Activated gamma-delta T cell treated with Interleukin-2 at 50 U/mL for 16 hours (primary cell): ENCODE data around the gene HSD3B7.
"Not testable (repeated sequence)": the region's sequence is repeated elsewhere in the genome, so short reads cannot be mapped to it uniquely, and the experiment has no call there.

Experiments
- DNase-seq: peaks from one replicate; pipeline ENCODE4 v3.0.0-alpha.2; 2020

HSD3B7 gene

DNA sequence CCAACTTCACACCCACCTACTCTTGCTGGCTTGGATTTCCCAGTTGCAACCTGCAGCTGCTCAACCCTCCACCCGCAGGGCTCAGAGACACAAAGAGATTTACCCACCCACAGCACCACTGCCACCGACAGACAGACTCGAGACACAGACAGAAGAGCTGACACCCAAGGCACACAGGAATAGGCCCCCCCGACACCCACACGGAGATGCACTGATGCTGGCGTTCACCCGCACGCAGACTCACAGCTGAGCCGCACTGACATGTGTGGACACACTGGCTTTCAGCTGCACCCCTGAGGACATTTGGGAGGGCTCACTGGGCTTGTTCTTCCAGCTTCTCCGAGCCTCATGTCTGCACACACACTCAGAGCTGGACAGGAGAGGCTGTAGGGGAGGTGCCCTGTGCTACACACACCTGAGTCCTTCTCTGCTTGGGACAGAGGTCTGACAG, 17.3 kb downstream of the HSD3B7 start:
- no peak for DNase-seq

DNA sequence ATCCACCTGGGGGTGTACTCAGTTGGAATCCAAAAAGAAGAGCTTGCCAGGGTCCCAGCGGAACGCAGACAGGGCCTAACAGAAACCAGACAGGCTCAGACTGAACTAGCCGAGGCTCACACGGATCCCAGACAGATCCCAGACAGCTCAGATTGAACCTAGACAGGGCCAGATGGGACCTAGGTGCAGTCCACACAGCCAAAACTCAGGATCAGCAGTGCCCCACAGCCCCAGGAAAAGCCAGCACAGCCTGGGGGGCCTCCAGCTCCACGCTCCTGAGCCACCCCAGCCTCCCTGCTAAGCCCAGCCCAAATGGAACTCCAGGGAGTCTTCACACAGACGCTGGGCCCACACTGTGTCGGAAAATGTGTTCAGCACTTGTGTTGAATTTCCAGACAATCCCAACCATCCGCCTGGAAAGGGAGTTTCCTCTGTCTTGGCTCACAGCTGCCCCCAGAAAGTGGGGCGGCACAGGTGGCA, 17.9 kb downstream of the HSD3B7 start:
- no peak for DNase-seq

DNA sequence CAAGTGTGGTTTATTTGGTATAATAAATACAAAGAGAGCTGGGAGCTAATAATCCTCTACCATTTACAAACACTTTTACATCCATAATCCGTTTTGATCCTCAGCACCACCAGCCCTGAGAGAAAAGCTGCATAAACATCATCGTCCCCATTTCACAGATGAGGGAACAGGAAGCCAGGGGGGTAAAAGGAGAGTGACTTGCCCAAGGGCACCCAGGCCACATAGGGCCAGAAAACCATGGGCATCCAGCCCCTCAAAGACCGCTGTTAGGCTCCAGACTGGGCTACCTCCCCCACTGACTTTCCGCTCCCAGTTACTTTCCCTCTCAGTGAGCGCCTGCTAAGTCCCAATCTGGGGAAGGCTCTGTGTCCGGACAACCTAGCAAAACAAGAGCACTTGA, 18.7 kb downstream of the HSD3B7 start:
- no peak for DNase-seq

DNA sequence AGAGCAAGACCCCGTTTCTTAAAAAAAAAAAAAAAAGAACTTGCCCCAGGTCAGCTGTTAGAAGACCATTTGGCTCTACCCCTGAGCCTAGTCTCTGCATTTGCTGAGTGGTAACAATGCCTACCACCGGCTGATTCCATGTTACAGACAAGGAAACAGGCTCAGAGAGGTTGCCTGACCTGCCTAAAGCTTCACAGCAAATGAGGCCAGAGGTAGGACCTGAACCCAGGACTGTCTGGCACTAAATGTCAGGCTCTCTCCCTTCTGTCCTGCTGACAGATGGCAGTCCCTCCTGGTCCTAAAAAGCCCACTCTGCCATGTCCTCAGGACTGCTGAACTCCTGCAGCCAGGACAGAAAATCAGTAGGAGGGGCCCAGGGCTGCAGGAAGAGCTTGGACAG, 19.7 kb downstream of the HSD3B7 start:
- no peak for DNase-seq

DNA sequence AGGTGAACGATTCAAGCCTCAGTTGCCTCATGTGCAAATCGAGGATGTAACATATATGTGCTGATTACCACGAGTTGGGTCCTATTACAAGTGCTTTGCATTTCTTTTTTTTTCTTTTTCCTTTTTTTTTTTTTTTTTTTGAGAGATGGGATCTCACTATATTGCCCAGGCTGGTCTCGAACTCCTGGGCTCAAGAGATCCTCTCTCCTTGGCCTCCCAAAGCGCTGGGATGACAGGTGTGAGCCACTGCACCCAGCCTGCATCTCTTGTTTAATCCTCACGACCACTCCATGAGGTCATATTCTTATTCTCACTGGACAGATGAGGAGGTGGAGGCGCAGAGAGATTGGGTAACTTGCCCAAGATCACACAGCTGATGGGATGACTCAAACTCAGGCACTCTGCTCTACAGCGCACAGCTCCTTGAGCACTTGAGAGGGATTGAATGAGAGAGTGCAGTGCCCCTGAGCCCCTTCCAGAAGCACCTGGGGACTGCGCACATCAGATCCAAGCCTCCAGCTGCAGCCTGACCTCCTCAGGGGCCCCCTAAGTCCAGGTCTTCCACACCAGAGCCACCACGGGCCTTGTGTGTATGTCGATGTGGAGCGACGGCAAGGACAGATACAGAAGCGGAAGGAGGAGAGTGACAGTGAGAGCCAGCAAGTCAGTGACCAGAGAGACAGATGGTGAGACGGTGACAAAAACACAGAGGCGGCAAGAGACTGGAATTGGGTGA, 20.5 kb downstream of the HSD3B7 start:
- DNase-seq = no peak

DNA sequence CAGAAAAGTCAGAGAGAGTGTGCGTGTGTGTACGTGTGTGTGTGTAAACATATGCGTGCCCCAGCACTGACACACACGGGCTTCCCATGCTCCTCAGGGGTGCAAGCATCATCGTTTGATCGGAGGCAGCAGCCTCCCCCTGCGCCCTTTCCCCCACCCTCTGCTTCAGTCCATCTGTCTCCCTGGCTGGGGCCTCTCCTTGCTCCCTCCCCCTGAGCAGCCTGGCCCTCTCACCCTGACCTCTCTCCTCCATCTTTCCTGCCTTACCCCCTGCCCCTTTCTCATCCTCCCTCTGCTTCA, 21.0 kb downstream of the HSD3B7 start:
- no peak for DNase-seq

DNA sequence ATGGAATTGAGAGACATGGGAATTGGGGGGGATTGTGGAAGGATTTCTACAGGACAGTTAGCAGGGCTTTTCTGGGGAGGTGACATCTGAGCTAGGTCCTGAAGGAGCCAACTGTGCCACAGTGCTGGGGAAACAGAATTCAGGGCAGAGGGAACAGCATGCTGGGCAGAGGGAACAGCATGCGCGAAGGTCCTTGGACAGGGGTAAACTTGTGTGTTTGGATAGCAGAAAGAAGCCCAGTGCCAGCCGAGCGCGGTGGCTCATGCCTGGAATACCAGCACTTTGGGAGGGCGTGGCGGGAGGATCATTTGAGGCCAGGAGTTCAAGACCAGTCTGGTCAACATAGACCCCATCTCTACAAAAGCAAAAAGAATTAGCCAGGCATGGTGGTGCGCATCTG, 21.6 kb downstream of the HSD3B7 start:
- DNase-seq = no peak

DNA sequence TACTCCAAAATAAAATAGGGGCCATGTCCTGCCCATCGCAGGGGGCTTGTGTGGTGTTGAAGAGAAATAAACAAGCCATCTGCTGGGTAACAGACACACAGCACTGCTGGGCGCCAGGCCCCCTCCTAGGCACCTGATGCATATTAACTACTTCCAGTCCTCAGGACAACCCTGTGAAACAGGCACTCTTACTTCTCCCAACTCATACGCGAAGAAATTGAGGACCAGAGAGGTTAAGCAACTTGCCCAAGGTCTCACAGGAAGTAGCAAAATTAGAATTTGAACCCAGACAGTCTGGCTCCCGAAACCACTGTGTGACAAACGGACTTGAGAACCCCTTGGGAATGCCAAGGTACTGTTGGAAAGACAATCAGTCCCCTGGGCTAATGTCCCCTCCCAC, 22.7 kb downstream of the HSD3B7 start:
- no peak for DNase-seq

DNA sequence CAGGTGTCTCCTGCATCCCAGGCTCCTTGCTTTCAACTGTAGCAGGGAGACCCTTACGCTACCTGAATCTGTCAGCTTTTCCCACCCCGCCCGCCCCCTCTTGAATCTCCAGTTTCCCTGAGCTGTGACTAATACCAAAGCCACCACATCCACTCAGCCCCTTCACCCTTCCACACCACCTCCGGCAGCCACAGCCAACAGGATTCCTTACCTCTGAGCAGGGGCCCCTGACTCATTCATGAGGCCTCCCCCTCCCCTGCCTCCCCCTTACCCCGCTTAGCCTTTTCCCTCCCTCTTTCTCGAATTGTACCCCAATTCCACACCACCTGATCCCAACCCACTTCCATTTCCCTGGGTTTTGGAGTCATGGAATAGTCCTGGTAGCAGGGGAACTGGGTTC, 23.1 kb downstream of the HSD3B7 start:
- no peak for DNase-seq

DNA sequence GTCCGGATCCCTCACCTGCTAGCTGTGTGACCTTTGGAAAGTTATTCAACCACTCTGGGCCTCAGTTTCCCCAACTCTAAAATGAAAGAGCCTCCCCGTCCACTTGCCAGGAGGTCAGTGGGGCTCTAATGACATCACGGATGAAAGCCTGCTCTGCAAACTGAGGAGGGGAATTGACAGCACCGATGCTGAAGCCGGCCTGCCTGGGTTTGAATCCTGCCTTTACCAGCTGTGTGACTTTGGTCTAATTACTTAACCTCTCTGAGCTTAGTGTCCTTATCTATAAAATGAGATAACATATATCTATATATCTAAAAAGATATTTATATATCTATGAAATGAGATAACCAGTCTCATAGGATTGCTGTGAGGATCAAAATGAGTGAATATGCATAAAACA, 23.5 kb downstream of the HSD3B7 start:
- no peak for DNase-seq

DNA sequence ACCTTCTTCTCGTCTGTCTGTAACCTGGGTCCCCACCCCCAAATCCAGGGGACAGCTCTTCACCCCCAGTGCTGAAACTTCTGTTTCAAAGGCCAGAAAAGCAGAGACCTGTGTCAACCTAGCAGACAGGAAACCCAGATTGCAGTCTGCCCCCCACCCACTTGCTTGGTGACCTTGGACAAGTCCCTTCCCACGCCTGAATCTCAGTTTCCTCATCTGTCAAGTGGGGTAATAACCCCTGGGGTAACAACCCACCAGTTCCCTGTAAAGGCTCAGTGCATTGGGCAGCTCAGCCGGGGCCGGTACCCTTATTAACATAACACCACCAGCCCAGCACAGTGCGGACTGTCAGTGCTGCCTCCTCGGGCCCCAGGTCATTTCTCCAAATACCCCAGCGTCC, 24.1 kb downstream of the HSD3B7 start:
- DNase-seq = no peak

DNA sequence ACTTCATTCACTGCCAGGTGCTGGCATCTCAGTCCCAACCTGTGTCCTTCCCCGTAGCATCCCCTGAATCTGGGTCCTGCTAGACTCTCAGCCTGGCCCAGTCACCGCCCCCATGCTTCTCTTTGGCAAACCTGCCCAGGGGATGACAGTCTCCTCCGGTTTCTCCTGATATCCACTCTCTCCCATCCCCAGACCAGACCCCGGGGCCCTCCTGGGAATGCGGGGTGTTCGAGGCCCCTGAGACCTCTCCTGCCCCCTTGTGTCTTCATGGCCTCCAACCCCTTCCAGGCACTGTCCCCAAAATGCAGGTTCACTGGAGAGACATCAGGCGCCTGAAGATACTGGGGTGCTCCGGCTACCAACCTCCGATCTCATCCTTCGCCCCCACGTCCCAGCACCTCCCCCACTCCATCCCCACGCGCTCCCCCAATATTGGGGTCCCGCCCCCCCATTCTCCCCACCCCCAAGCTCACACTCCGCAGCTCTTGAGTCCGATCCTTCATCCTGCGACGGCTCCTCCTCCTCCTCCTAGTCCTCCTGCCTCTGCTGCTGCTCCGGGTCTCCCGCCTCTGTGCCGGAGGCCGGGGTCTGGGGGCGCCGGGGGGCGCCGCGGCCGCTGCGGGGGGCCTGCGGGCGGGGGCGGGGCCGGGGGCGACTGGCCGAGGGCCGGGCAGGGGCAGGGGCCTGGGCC, 25.0 kb downstream of the HSD3B7 start:
- no peak for DNase-seq

DNA sequence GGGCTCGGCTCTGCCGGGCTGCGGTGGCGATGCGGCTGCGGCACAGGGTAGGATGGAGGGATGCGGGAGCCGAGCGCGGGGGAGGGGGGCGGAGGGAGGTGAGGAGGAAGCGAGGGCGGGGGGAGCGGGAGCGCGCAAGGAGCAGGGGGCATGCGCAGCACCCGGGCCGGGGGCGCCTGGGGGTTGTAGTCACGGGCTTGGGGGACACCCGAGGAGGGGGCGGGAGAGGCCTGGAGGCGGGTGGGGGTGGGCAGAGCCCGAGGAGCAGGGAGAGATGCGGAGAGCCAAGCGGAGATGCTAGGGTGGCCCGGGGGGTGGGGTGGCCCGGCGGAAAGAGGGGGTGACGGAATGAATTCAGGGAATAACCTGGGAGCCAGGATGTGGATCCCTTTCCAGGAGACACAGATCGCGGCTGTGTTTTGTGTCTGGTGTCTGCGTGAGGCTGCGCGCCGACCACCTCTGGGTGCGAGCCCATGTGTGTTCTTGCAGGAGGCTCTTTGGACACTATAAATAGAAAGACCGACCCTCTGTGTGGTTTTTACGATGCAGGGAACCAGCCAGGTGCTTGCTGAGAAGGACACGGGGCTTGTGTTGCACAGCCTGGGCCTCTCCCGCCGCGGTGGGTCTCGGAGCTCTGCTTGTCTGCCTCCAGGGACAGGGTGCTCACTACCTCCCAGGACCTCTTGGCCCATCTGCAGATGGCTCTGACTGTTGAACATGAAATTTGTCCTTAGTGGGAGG, 25.7 kb downstream of the HSD3B7 start, which contains the start of gene STX1B:
TSS of gene STX1B (minus strand) at position 54 of the 741 bp plus-strand sequence. CDS start 242 bp downstream, outside the sequence.
- peak; percentile 54 for DNase-seq

DNA sequence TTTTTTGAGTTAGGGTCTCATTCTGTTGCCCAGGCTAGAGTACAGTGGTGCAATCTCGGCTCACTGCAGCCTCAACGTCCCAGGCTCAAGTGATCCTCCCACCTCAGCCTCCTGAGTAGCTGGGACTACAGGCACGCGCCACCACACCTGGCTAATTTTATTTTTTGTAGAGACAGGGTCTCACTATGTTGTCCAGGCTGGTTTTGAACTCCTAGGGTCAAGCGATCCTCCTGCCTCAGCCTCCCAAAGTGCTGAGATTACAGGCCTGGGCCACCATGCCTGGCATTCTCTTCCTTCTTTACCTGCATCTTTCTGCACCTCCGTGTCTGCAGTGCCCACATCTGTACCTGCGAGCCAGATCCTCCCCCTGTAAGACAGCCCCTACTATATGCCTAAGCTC, 26.8 kb downstream of the HSD3B7 start:
- DNase-seq = not testable (repeated sequence)

DNA sequence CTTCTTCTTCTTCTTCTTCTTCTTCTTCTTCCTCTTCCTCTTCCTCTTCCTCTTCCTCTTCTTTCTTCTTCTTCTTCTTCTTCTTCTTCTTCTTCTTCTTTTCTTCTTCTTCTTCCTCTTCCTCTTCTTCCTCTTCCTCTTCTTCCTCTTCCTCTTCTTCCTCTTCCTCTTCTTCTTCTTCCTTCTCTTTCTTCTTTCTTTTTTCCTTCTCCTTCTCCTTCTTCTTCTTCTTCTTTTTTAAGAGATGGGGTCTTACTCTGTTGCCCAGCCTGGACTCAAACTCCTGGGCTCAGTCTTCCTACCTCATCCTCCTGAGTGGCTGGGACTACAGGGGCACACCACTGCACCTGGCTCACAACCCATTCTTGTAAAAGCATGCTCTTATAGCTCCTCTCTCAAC, 28.3 kb downstream of the HSD3B7 start:
- not testable (repeated sequence) for DNase-seq

DNA sequence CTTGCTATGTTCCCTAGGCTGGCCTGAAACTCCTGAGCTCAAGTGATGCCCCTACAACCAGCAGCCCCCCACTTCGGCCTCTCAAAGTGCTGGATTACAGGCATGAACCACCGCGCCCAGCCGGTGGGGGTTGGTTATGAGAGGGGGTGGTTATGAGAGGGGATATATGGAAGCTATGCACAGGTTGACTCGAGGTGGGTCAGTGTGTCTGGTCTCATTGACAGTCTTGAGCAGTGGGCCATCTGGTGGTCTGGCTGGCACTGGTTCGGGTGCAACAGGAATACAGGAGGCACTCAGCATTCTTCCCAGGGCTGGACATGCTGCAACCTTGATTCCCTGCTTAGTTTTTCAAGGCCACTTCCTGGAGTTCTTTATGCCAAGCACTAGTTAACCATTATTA, 31.0 kb downstream of the HSD3B7 start:
- DNase-seq = no peak

DNA sequence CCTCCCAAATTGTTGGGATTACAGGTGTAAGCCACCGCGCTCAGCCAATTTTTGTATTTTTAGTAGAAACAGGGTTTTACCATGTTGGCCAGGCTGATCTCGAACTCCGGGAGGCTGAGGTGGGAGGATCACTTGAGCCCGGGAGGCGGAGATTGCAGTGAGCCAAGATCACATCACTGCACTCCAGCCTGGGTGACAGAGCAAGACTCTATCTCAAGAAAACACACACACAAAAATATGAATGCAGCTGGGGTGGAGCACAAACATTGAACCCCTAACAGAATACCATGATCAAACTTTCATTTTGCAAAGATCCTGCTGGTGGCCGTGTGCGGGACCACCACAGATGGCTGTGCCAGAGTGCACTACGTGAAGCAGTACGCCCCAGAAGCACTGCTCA, 32.7 kb downstream of the HSD3B7 start:
- DNase-seq = not testable (repeated sequence)

DNA sequence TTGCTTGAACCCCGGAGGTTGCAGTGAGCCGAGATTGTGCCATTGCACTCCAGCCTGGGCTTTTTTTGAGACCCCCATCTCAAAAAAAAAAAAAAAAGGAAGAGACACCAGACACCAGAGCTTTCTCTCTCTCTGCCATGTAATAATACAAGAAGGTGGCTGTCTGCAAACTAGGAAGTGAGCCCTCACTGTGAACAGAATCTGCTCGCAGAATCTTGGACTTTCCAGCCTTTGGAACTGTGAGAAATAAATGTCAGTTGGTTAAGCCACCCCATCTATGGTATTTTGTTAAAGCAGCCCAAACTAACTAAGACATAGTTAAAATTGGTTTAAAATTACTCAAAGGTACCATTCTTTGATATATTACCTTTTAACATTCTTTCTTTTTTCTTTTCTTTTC, 35.5 kb downstream of the HSD3B7 start:
- no peak for DNase-seq

DNA sequence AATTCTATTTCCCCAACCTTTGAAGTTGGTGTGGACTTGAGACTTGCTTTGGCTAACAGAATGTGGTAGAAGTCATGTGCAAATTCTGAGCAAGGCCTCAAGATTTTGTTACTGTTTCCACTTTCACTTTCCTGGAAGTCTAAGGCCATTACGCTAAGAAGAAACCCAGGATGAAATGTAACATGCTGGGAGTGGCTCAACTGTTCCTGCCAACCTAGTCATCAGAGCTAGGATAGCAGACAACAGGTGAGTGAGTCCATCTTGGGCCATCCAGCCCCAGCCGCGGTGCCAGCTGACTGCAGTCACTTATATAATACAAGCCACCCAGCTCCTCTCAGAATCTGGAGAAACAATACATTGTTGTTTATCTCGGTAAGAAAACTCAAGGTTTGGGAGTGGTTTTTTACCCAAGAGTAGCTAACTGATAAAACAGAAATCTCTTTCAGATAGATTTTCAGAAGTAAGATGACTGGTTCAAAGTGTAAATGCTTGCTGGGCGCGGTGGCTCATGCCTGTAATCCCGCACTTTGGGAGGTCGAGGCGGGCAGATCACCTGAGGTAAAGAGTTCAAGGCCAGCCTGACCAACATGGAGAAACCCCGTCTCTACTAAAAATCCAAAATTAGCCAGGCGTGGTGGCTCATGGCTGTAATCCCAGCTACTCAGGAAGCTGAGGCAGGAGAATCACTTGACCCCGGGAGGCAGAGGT, 37.7 kb downstream of the HSD3B7 start:
- no peak for DNase-seq

DNA sequence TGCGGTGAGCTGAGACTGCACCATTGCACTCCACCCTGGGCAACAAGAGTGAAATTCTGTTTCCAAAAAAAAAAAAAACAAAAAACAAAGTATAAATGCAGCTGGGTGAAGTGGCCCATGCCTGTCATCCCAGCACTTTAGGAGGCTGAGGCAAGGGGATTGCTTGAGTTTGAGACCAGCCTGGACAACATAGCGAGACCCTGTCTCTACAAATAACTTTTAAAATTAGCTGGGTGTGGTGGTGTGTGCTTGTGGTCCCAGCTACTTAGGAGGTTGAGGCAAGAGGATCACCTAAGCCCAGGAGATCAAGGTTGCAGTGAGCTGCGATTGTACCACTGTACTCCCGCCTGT, 38.2 kb downstream of the HSD3B7 start:
- no peak for DNase-seq

DNA sequence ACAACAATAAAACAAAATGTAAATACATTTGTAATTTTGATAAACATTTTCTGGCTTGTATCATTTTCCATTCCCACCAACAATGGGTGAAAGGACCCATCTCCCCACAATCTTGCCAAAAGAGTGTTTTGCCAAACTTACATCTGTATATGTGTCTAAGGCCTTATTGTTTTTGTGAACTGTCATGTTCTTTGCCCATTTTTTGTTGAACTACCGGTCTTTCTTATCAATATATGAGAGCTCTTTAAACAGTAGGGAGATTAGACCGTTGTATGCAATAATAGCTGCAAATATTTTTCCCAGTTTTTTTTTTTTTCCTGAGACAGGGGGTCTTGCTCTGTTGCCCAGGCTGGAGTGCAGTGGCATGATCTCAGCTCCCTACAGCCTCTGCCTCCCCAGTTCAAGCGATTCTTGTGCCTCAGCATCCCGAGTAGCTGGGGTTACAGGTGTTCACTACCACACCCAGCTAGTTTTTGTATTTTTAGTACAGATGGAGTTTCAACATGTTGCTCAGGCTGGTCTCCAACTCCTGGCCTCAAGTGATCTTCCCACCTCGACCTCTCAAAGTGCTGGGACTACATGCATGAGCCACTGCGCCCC, 38.7 kb downstream of the HSD3B7 start:
- no peak for DNase-seq

DNA sequence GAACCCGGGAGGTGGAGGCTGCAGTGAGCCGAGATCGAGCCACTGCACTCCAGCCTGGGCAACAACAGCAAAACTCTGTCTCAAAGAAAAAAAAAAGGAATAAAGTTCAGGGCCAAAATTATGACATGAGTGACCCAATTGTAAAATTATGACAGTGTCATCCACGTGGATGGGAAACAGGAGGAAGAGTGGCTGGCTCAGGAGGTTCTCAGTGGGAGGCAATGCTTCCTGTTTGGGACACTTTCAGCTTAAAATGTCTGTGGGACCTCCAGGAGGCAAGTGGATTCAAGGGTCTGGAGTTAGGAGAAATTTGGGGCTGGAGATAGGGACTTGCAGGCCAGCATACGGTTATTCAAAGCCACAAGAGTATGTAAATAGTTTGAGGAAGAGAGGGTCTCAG, 40.3 kb downstream of the HSD3B7 start:
- DNase-seq = no peak

DNA sequence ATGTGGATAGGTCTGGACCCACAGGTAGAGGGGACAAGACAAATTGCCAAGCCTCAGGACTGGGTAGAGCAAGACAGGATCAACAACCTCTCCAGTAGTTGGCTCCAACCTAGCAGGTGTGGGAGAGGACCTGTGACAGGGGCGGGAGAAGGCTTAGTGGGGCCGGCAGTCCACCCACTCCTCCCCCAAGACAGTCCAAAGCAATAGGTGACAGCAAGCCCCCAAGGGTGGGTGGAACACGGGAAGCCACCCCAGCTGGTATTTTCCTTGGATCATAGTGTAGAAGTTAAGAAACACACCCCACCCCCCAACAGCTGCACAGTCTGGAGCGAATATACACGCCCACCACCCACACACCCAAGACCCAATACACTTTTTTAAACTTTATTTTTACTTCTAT, 44.3 kb downstream of the HSD3B7 start:
- no peak for DNase-seq
